SK-MEL-5 (cell line): ENCODE measurements around the gene SYNGR1. TPM values are rescaled to one million over a fixed set of nuclear protein-coding genes. Genes with fewer than 3 reads are reported as not detected.
A peak's percentile ranks its signal among the peaks of the same experiment; 100 is the strongest.

Experiments used
- DNase-seq: peaks from one replicate; pipeline ENCODE4 v3.0.0-alpha.2; 2016; ENCODE audit warnings: low read depth, low spot score
- in situ Hi-C: cut with HindIII; loops from 2 replicates; pipeline ENCODE4 v1.10.0; 2016; ENCODE audit warnings: low sequenced_read_pairs, high pct_unique_total_duplicates, low pct_unique_long_range_greater_than_20kb
- polyA plus RNA-seq, 2 experiments: library from polyadenylated mRNA; depleted of rRNA; stranded (reverse); fragments of >200 nt; gene quantifications; 2 replicates each; pipeline ENCODE4 v1.2.3, GENCODE V29; 2015
- total RNA-seq: library from RNA; depleted of rRNA; stranded (reverse); fragments of >200 nt; shearing (Covaris generic); gene quantifications from 2 replicates; pipeline ENCODE4 v1.2.3, GENCODE V29; 2014; rRNA removed

The SYNGR1 gene
- 29.6 and 30.1 TPM in 2 replicates for total RNA-seq
- polyA plus RNA-seq (2015; cell fraction: cytosol; rRNA removed): 102 and 143 TPM in 2 replicates
- 104 and 139 TPM in 2 replicates for polyA plus RNA-seq (2015; cell fraction: nucleus; rRNA removed)

GRCh38 chr22:39349967-39350726 lies at the start of gene SYNGR1:
SYNGR1 (plus strand) TSS chr22:39349991; CDS start chr22:39350011, 20 bp downstream.
- DNase-seq: no peak
- in situ Hi-C loops: no loop called here

- no peak for DNase-seq
- in situ Hi-C loops: no loop called here
Observed at GRCh38 chr22:39300186-39300830, 49.5 kb upstream of the SYNGR1 start.

GRCh38 chr22:39301108-39301507 lies 48.7 kb upstream of the SYNGR1 start:
- in situ Hi-C loops: no loop called here
- no peak for DNase-seq

- in situ Hi-C loops: no loop called here
Observed at GRCh38 chr22:39301926-39302325, 47.9 kb upstream of the SYNGR1 start.

GRCh38 chr22:39302431-39302960 lies 47.3 kb upstream of the SYNGR1 start:
- in situ Hi-C loops: no loop called here
- no peak for DNase-seq

More at GRCh38 chr22:39301926-39302325, 47.9 kb upstream of the SYNGR1 start:
- no peak for DNase-seq

- DNase-seq: no peak
- in situ Hi-C loops: no loop called here
Observed at GRCh38 chr22:39303358-39303757, 46.4 kb upstream of the SYNGR1 start.

- in situ Hi-C loops: no loop called here
- DNase-seq: no peak
Observed at GRCh38 chr22:39303892-39304671, 45.7 kb upstream of the SYNGR1 start.

- DNase-seq: no peak
- in situ Hi-C loops: no loop called here
Observed at GRCh38 chr22:39306456-39307361, 43.1 kb upstream of the SYNGR1 start.

- DNase-seq: peak; percentile 68
- in situ Hi-C loops: no loop called here
Observed at GRCh38 chr22:39308614-39309363, 41.0 kb upstream of the SYNGR1 start.

GRCh38 chr22:39309364-39309861 lies 40.4 kb upstream of the SYNGR1 start:
- in situ Hi-C loops: no loop called here
- no peak for DNase-seq

- in situ Hi-C loops: no loop called here
- DNase-seq: no peak
Observed at GRCh38 chr22:39309881-39310714, 39.7 kb upstream of the SYNGR1 start.

GRCh38 chr22:39311592-39312400 lies 38.0 kb upstream of the SYNGR1 start:
- peak; percentile 39 for DNase-seq
- in situ Hi-C loops: no loop called here

- in situ Hi-C loops: no loop called here
- DNase-seq: no peak
Observed at GRCh38 chr22:39312410-39312809, 37.4 kb upstream of the SYNGR1 start.

- no peak for DNase-seq
- in situ Hi-C loops: no loop called here
Observed at GRCh38 chr22:39313258-39314001, 36.4 kb upstream of the SYNGR1 start.
